CD4-positive, alpha-beta T cell treated with Interleukin-21 for 1 hour (primary cell): Measurements from ENCODE around the gene KIAA1328.

Experiments
- DNase-seq: peaks from one replicate; pipeline ENCODE4 v3.0.0-alpha.2; 2020

KIAA1328 gene

GRCh38 chr18:36963464-36963863, 134.5 kb downstream of the KIAA1328 start:
- DNase-seq: no peak

- no peak for DNase-seq
Observed at GRCh38 chr18:36974686-36975085, 145.8 kb downstream of the KIAA1328 start.

- DNase-seq: no peak
Observed at GRCh38 chr18:36977121-36977520, 148.2 kb downstream of the KIAA1328 start.

- no peak for DNase-seq
Observed at GRCh38 chr18:36993068-36993467, 164.1 kb downstream of the KIAA1328 start.

GRCh38 chr18:37006742-37007141, 177.8 kb downstream of the KIAA1328 start:
- no peak for DNase-seq

GRCh38 chr18:37012452-37012851, 183.5 kb downstream of the KIAA1328 start:
- no peak for DNase-seq

- DNase-seq: no peak
Observed at GRCh38 chr18:37019157-37019827, 190.4 kb downstream of the KIAA1328 start.

- no peak for DNase-seq
Observed at GRCh38 chr18:37033419-37033818, 204.5 kb downstream of the KIAA1328 start.

- no peak for DNase-seq
Observed at GRCh38 chr18:37042381-37042780, 213.5 kb downstream of the KIAA1328 start.

- no peak for DNase-seq
Observed at GRCh38 chr18:37055137-37055802, 226.3 kb downstream of the KIAA1328 start.

GRCh38 chr18:37064187-37064586, 235.3 kb downstream of the KIAA1328 start:
- DNase-seq: no peak

- DNase-seq: no peak
Observed at GRCh38 chr18:37065254-37065653, 236.3 kb downstream of the KIAA1328 start.

- no peak for DNase-seq
Observed at GRCh38 chr18:37084912-37085311, 256.0 kb downstream of the KIAA1328 start.

- no peak for DNase-seq
Observed at GRCh38 chr18:37085362-37085761, 256.4 kb downstream of the KIAA1328 start.

GRCh38 chr18:37107748-37108522, 279.0 kb downstream of the KIAA1328 start:
- no peak for DNase-seq

- DNase-seq: no peak
Observed at GRCh38 chr18:37122877-37123276, 293.9 kb downstream of the KIAA1328 start.

GRCh38 chr18:37124516-37124915, 295.6 kb downstream of the KIAA1328 start:
- no peak for DNase-seq

- no peak for DNase-seq
Observed at GRCh38 chr18:37135177-37135576, 306.2 kb downstream of the KIAA1328 start.

GRCh38 chr18:37138456-37138855, 309.5 kb downstream of the KIAA1328 start:
- DNase-seq: no peak

- DNase-seq: no peak
Observed at GRCh38 chr18:37139876-37140275, 310.9 kb downstream of the KIAA1328 start.

GRCh38 chr18:37144921-37145320, 316.0 kb downstream of the KIAA1328 start:
- DNase-seq: no peak

GRCh38 chr18:37156330-37156942, 327.5 kb downstream of the KIAA1328 start:
- DNase-seq: no peak

- no peak for DNase-seq
Observed at GRCh38 chr18:37160038-37160820, 331.3 kb downstream of the KIAA1328 start.
